Posterior cingulate gyrus (tissue), 11 donors: Measurements from ENCODE around the gene AAGAB.

ENCODE experiments used
- DNase-seq, 10 donors: peaks; one replicate each; pipeline versions ENCODE4 v3.0.0 to v3.0.0-alpha.2; 2020 to 2021; ENCODE audit warnings: mixed read lengths in 3 of 10
- intact Hi-C: fragments of 100-400 bp; cut with DNase I; formaldehyde crosslinking; loops from one replicate; pipeline ENCODE4 v1.15.1; 2023

AAGAB gene

GRCh38 chr15:67175643-67176071, 78.8 kb downstream of the AAGAB start:
- DNase-seq: peak in 2 of 10 donors; percentile 64 to 77
- intact Hi-C loops: no loop called here

GRCh38 chr15:67174864-67175573, 79.4 kb downstream of the AAGAB start:
- intact Hi-C loops: no loop called here
- DNase-seq: no peak

GRCh38 chr15:67174446-67174845, 80.0 kb downstream of the AAGAB start:
- peak in 2 of 10 donors; percentile 15 to 49 for DNase-seq
- intact Hi-C loops: no loop called here

- DNase-seq: peak in 1 of 10 donors; percentile 17
Observed at GRCh38 chr15:67173786-67174185, 80.7 kb downstream of the AAGAB start.

GRCh38 chr15:67173005-67173404, 81.5 kb downstream of the AAGAB start:
- intact Hi-C loops: no loop called here
- DNase-seq: no peak

More at GRCh38 chr15:67173786-67174185, 80.7 kb downstream of the AAGAB start:
- intact Hi-C loops: no loop called here

- no peak for DNase-seq
Observed at GRCh38 chr15:67172172-67172571, 82.3 kb downstream of the AAGAB start.

GRCh38 chr15:67171471-67171870, 83.0 kb downstream of the AAGAB start:
- intact Hi-C loops: no loop called here
- no peak for DNase-seq

More at GRCh38 chr15:67172172-67172571, 82.3 kb downstream of the AAGAB start:
- intact Hi-C loops: no loop called here

- DNase-seq: no peak
- intact Hi-C loops: no loop called here
Observed at GRCh38 chr15:67170143-67170925, 84.1 kb downstream of the AAGAB start.

- DNase-seq: no peak
- intact Hi-C loops: no loop called here
Observed at GRCh38 chr15:67168694-67169093, 85.8 kb downstream of the AAGAB start.

GRCh38 chr15:67167091-67167490, 87.4 kb downstream of the AAGAB start:
- intact Hi-C loops: no loop called here
- DNase-seq: peak in 1 of 10 donors; percentile 43

GRCh38 chr15:67166280-67167009, 88.0 kb downstream of the AAGAB start:
- DNase-seq: no peak
- intact Hi-C loops: no loop called here

GRCh38 chr15:67165254-67166253, 88.9 kb downstream of the AAGAB start:
- intact Hi-C loops: no loop called here
- peak in 1 of 10 donors; percentile 75 for DNase-seq

- intact Hi-C loops: no loop called here
- DNase-seq: no peak
Observed at GRCh38 chr15:67164811-67165253, 89.6 kb downstream of the AAGAB start.

- no peak for DNase-seq
- intact Hi-C loops: no loop called here
Observed at GRCh38 chr15:67164401-67164791, 90.1 kb downstream of the AAGAB start.

GRCh38 chr15:67163180-67163579, 91.3 kb downstream of the AAGAB start:
- no peak for DNase-seq
- intact Hi-C loops: no loop called here

GRCh38 chr15:67161881-67162280, 92.6 kb downstream of the AAGAB start:
- no peak for DNase-seq
- intact Hi-C loops: no loop called here

GRCh38 chr15:67161412-67161811, 93.0 kb downstream of the AAGAB start:
- DNase-seq: no peak
- intact Hi-C loops: no loop called here

- intact Hi-C loops: no loop called here
- DNase-seq: no peak
Observed at GRCh38 chr15:67158367-67158766, 96.1 kb downstream of the AAGAB start.

GRCh38 chr15:67157521-67158252, 96.8 kb downstream of the AAGAB start:
- intact Hi-C loops: no loop called here
- DNase-seq: no peak
